ENCODE measurements around the gene PLAC1.

GRCh38 chrX:134562002-134562401, 96.3 kb downstream of the PLAC1 start:
- TF ChIP-seq, protein P1, sequence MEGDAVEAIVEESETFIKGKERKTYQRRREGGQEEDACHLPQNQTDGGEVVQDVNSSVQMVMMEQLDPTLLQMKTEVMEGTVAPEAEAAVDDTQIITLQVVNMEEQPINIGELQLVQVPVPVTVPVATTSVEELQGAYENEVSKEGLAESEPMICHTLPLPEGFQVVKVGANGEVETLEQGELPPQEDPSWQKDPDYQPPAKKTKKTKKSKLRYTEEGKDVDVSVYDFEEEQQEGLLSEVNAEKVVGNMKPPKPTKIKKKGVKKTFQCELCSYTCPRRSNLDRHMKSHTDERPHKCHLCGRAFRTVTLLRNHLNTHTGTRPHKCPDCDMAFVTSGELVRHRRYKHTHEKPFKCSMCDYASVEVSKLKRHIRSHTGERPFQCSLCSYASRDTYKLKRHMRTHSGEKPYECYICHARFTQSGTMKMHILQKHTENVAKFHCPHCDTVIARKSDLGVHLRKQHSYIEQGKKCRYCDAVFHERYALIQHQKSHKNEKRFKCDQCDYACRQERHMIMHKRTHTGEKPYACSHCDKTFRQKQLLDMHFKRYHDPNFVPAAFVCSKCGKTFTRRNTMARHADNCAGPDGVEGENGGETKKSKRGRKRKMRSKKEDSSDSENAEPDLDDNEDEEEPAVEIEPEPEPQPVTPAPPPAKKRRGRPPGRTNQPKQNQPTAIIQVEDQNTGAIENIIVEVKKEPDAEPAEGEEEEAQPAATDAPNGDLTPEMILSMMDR (conservative IDR thresholded peaks at IDR 0.05 in 1 of 2, IDR thresholded peaks at IDR 0.05 in 1 of 2; ENCODE audit: extremely low read depth in 1 of 2, insufficient read depth in 1 of 2, low read depth in 1 of 2, low read length in 2 of 2): no peak
- no peak for TF ChIP-seq EZH2 (IDR thresholded peaks at IDR 0.05; ENCODE audit: borderline replicate concordance, low read length)

Data from mammary epithelial cell (primary cell).